Fibroblast of lung (primary cell): ENCODE results near the gene ABCB11.

Source experiments
- EZH2 ChIP-seq: IDR thresholded peaks from 2 replicates; pipeline ENCODE4 v1.5.1; 2012; ENCODE audit warnings: low read length, control low read depth, mild to moderate bottlenecking; ENCODE audit errors: missing control alignments
- TF ChIP-seq, protein P1 (sequence below), 2 donors: IDR thresholded peaks in 1 of 2; conservative IDR thresholded peaks in 1 of 2; 1 replicate in 1 of 2; 2 replicates in 1 of 2; pipeline ENCODE4 v1.5.1; 2011 to 2012; ENCODE audit warnings: low read length in 2 of 2, control low read depth in 1 of 2, inconsistent platforms in 1 of 2, low read depth in 1 of 2, mild to moderate bottlenecking in 1 of 2

DNA sequence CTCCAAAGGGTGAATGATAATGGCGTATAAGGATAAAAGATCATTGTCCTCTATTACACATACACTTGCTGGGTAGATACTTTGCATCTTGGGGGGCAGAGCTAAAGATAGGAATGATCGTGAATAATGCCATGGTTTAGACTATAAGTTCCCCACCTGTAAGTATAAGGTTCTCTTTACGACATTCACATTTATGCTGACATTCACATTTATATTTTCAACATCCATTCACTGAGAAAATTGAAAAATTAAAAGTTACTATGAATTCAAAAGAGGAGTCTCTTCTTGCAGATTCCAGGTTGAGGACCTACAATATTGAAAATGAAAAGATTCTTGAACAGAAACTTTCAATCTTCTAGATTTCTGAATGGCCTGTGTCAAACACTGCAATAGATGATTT, 138.8 kb downstream of the ABCB11 start:
- no peak for TF ChIP-seq EZH2
- TF ChIP-seq, protein P1, sequence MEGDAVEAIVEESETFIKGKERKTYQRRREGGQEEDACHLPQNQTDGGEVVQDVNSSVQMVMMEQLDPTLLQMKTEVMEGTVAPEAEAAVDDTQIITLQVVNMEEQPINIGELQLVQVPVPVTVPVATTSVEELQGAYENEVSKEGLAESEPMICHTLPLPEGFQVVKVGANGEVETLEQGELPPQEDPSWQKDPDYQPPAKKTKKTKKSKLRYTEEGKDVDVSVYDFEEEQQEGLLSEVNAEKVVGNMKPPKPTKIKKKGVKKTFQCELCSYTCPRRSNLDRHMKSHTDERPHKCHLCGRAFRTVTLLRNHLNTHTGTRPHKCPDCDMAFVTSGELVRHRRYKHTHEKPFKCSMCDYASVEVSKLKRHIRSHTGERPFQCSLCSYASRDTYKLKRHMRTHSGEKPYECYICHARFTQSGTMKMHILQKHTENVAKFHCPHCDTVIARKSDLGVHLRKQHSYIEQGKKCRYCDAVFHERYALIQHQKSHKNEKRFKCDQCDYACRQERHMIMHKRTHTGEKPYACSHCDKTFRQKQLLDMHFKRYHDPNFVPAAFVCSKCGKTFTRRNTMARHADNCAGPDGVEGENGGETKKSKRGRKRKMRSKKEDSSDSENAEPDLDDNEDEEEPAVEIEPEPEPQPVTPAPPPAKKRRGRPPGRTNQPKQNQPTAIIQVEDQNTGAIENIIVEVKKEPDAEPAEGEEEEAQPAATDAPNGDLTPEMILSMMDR (conservative IDR thresholded peaks at IDR 0.05 in 1 of 2, IDR thresholded peaks at IDR 0.05 in 1 of 2; ENCODE audit: low read depth in 1 of 2, low read length in 2 of 2) = no peak
